Measurements from ENCODE around the gene SUN3.

DNA sequence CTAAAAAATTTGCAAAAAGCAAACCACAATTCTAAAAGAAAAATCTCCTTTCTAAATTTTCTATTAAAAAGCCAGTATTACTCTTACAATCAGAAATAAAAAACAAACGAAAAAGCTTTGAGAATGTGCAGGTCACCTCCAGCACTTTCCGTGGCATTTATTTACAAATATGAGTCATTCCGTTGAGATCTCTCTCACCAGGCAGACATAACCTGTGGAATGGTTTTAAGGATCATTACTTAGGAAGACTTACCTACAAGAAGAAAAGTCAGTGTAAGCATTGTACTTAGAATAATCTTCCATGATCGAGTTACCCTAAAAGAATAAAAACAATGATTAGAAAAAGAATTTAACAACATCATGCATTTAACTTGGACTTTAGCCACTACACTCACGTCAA is 3.3 kb downstream of the SUN3 start:
- TF ChIP-seq, protein P1, sequence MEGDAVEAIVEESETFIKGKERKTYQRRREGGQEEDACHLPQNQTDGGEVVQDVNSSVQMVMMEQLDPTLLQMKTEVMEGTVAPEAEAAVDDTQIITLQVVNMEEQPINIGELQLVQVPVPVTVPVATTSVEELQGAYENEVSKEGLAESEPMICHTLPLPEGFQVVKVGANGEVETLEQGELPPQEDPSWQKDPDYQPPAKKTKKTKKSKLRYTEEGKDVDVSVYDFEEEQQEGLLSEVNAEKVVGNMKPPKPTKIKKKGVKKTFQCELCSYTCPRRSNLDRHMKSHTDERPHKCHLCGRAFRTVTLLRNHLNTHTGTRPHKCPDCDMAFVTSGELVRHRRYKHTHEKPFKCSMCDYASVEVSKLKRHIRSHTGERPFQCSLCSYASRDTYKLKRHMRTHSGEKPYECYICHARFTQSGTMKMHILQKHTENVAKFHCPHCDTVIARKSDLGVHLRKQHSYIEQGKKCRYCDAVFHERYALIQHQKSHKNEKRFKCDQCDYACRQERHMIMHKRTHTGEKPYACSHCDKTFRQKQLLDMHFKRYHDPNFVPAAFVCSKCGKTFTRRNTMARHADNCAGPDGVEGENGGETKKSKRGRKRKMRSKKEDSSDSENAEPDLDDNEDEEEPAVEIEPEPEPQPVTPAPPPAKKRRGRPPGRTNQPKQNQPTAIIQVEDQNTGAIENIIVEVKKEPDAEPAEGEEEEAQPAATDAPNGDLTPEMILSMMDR (IDR thresholded peaks at IDR 0.05 in 4 of 5, conservative IDR thresholded peaks at IDR 0.05 in 1 of 5), result no peak
- TF ChIP-seq POLR2A (IDR thresholded peaks at IDR 0.05), result no peak
